GM23338 (cell line): ENCODE data around the gene BLZF1. TPM values are rescaled to one million over a fixed set of nuclear protein-coding genes. Genes with fewer than 3 reads are reported as not detected.
A peak's percentile ranks its signal among the peaks of the same experiment; 100 is the strongest.

ENCODE experiments used
- ATAC-seq: fragments of 200-7000 bp; cut with Tn5 transposase; 3 replicates; pipeline ENCODE4 v1.9.1; 2020
- DNase-seq: peaks from one replicate; pipeline ENCODE4 v3.0.0-alpha.2; 2015; ENCODE audit warnings: low spot score
- H2AFZ ChIP-seq: fragments of 200-600 bp; sonication (generic); 2 replicates; pipeline ENCODE4 v1.8.0; 2016; ENCODE audit warnings: antibody characterized with exemption, mild to moderate bottlenecking, moderate library complexity
- H3F3A ChIP-seq: fragments of 200-600 bp; sonication (generic); replicated peaks from 2 replicates; pipeline ENCODE4 v1.8.0; 2017; ENCODE audit warnings: antibody characterized with exemption, mixed run types, low read depth
- H3K27ac ChIP-seq: fragments of 200-600 bp; sonication (generic); 2 replicates; pipeline ENCODE4 v1.6.1; 2016; ENCODE audit warnings: low read depth
- H3K27me3 ChIP-seq: fragments of 200-600 bp; sonication (generic); 2 replicates; pipeline ENCODE4 v1.8.0; 2016; ENCODE audit warnings: mild to moderate bottlenecking, mixed run types, moderate library complexity; ENCODE audit not compliant: insufficient read depth
- H3K36me3 ChIP-seq: fragments of 200-600 bp; sonication (generic); 2 replicates; pipeline ENCODE4 v1.8.0; 2016; ENCODE audit warnings: mild to moderate bottlenecking; ENCODE audit not compliant: insufficient read depth
- H3K4me1 ChIP-seq: fragments of 200-600 bp; sonication (generic); 2 replicates; pipeline ENCODE4 v1.8.0; 2016; ENCODE audit warnings: mild to moderate bottlenecking, moderate library complexity; ENCODE audit not compliant: insufficient read depth
- H3K4me2 ChIP-seq: fragments of 200-600 bp; sonication (generic); 2 replicates; pipeline ENCODE4 v1.7.1; 2017; ENCODE audit warnings: mixed run types
- H3K4me3 ChIP-seq: fragments of 200-600 bp; sonication (generic); 2 replicates; pipeline ENCODE4 v1.6.1; 2016; ENCODE audit warnings: mixed run types
- H3K79me2 ChIP-seq: fragments of 200-600 bp; sonication (generic); replicated peaks from 2 replicates; pipeline ENCODE4 v1.8.0; 2017; ENCODE audit warnings: mild to moderate bottlenecking; ENCODE audit not compliant: insufficient read depth
- H3K9me2 ChIP-seq: fragments of 200-600 bp; sonication (generic); 2 replicates; pipeline ENCODE4 v1.8.0; 2017; ENCODE audit not compliant: insufficient read depth
- H4K20me1 ChIP-seq: fragments of 200-600 bp; sonication (generic); replicated peaks from 2 replicates; pipeline ENCODE4 v1.8.0; 2017; ENCODE audit warnings: mild to moderate bottlenecking; ENCODE audit not compliant: insufficient read depth
- H3K27ac Mint-ChIP-seq: 2 replicates; pipeline ENCODE4 v1.8.0; 2020; ENCODE audit warnings: inconsistent platforms, mild to moderate bottlenecking, moderate library complexity, mixed read lengths
- H3K27me3 Mint-ChIP-seq: 3 replicates; pipeline ENCODE4 v1.8.0; 2022; ENCODE audit warnings: low read depth, mild to moderate bottlenecking, moderate library complexity, mixed read lengths, inconsistent platforms; ENCODE audit not compliant: insufficient read depth, poor library complexity
- H3K36me3 Mint-ChIP-seq: 3 replicates; pipeline ENCODE4 v1.8.0; 2021; ENCODE audit warnings: low read depth, mild to moderate bottlenecking, inconsistent platforms, moderate library complexity, mixed read lengths
- H3K4me1 Mint-ChIP-seq: 3 replicates; pipeline ENCODE4 v1.8.0; 2020; ENCODE audit warnings: mild to moderate bottlenecking, inconsistent platforms, mixed read lengths
- H3K4me3 Mint-ChIP-seq: 3 replicates; pipeline ENCODE4 v1.8.0; 2021; ENCODE audit warnings: moderate library complexity, mild to moderate bottlenecking, inconsistent platforms, mixed read lengths
- H3K9me3 Mint-ChIP-seq: 3 replicates; pipeline ENCODE4 v1.8.0; 2020; ENCODE audit warnings: moderate library complexity, mild to moderate bottlenecking, inconsistent platforms, mixed read lengths
- CREB1 ChIP-seq: fragments of 250-450 bp; sonication (Bioruptor Pico); IDR thresholded peaks from 2 replicates; pipeline ENCODE4 v1.5.0; 2020; ENCODE audit warnings: low read depth, mild to moderate bottlenecking, moderate library complexity
- EZH2 ChIP-seq: fragments of 200-600 bp; sonication (generic); IDR thresholded peaks from one replicate; pipeline ENCODE4 v1.8.0; 2017; ENCODE audit warnings: antibody characterized with exemption, mild to moderate bottlenecking, low read depth; ENCODE audit not compliant: unreplicated experiment
- EZH2phosphoT487 ChIP-seq: fragments of 200-600 bp; sonication (generic); IDR thresholded peaks from one replicate; pipeline ENCODE4 v1.8.1; 2018; ENCODE audit warnings: antibody characterized with exemption; ENCODE audit not compliant: unreplicated experiment
- JUNB ChIP-seq: IDR thresholded peaks from one replicate; pipeline ENCODE4 v1.6.1; 2016; ENCODE audit warnings: antibody characterized with exemption; ENCODE audit not compliant: unreplicated experiment
- NANOG ChIP-seq: IDR thresholded peaks from 2 replicates; pipeline ENCODE4 v1.6.1; 2016; ENCODE audit warnings: antibody characterized with exemption, borderline replicate concordance
- POLR2AphosphoS5 ChIP-seq: IDR thresholded peaks from 2 replicates; pipeline ENCODE4 v1.6.1; 2016; ENCODE audit warnings: antibody characterized with exemption, low read depth
- ZNF114 ChIP-seq: fragments of 250-450 bp; sonication (Bioruptor Pico); IDR thresholded peaks from 2 replicates; pipeline ENCODE4 v1.5.0; 2020; ENCODE audit warnings: mild to moderate bottlenecking, moderate library complexity
- ZNF331 ChIP-seq: fragments of 250-450 bp; sonication (Bioruptor Pico); IDR thresholded peaks from 2 replicates; pipeline ENCODE4 v1.5.0; 2020; ENCODE audit warnings: low read depth, mild to moderate bottlenecking, moderate library complexity
- polyA plus RNA-seq: library from polyadenylated mRNA; unstranded; fragments of >200 nt; fragmentation: Nextera tagmentation; extraction: Ambion mirVana; gene quantifications from 2 replicates; pipeline ENCODE4 v1.2.1, GENCODE V29; 2016
- total RNA-seq: library from RNA; depleted of rRNA; stranded (reverse); fragments of >200 nt; shearing (Covaris generic); gene quantifications from 2 replicates; pipeline ENCODE4 v1.2.3, GENCODE V29; 2014
- TF ChIP-seq, protein P1 (sequence below): IDR thresholded peaks from one replicate; pipeline ENCODE4 v1.6.1; 2018; ENCODE audit warnings: antibody characterized with exemption; ENCODE audit not compliant: unreplicated experiment
- TF ChIP-seq, protein P2 (sequence below): fragments of 250-450 bp; sonication (Bioruptor Pico); IDR thresholded peaks from 2 replicates; pipeline ENCODE4 v1.5.0; 2020; ENCODE audit warnings: mild to moderate bottlenecking, moderate library complexity
- TF ChIP-seq, protein P3 (sequence below), 2 experiments: fragments of 200-600 bp in 1 of 2; sonication (generic) in 1 of 2; conservative IDR thresholded peaks; 2 replicates each; pipeline versions ENCODE4 v1.5.1 to v1.6.1; 2016 to 2017; ENCODE audit warnings: antibody characterized with exemption in 2 of 2, low read depth in 2 of 2, mild to moderate bottlenecking in 2 of 2, moderate library complexity in 1 of 2
- TF ChIP-seq, protein P4 (sequence below): IDR thresholded peaks from 2 replicates; pipeline ENCODE4 v1.6.1; 2016; ENCODE audit warnings: antibody characterized with exemption

The BLZF1 gene
- total and polyA plus RNA-seq, 2 experiments from 2014 or later = 9.5 to 14.5 TPM

DNA sequence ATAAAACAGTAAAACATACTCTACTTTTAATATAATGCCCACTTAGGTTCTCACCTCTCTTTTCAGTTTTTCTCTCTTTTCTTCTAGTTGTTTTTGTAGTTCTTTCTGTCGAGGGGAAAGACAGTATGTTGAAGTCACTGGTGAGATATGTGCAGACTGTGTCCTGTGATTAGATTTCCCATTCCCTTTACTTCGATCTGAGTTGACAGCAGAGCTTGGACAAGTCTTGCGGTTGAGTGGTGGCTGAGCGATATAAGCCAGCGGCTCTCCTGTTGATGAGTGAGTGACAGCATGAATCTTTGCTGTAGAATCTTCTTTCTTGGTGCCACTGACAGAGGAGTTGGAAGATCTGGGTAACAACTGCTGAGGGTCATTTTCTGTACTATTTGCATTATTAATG lies 53.3 kb downstream of the BLZF1 start (continued):
- TF ChIP-seq, protein P1, sequence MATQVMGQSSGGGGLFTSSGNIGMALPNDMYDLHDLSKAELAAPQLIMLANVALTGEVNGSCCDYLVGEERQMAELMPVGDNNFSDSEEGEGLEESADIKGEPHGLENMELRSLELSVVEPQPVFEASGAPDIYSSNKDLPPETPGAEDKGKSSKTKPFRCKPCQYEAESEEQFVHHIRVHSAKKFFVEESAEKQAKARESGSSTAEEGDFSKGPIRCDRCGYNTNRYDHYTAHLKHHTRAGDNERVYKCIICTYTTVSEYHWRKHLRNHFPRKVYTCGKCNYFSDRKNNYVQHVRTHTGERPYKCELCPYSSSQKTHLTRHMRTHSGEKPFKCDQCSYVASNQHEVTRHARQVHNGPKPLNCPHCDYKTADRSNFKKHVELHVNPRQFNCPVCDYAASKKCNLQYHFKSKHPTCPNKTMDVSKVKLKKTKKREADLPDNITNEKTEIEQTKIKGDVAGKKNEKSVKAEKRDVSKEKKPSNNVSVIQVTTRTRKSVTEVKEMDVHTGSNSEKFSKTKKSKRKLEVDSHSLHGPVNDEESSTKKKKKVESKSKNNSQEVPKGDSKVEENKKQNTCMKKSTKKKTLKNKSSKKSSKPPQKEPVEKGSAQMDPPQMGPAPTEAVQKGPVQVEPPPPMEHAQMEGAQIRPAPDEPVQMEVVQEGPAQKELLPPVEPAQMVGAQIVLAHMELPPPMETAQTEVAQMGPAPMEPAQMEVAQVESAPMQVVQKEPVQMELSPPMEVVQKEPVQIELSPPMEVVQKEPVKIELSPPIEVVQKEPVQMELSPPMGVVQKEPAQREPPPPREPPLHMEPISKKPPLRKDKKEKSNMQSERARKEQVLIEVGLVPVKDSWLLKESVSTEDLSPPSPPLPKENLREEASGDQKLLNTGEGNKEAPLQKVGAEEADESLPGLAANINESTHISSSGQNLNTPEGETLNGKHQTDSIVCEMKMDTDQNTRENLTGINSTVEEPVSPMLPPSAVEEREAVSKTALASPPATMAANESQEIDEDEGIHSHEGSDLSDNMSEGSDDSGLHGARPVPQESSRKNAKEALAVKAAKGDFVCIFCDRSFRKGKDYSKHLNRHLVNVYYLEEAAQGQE = no peak
- no peak for TF ChIP-seq POLR2AphosphoS5

DNA sequence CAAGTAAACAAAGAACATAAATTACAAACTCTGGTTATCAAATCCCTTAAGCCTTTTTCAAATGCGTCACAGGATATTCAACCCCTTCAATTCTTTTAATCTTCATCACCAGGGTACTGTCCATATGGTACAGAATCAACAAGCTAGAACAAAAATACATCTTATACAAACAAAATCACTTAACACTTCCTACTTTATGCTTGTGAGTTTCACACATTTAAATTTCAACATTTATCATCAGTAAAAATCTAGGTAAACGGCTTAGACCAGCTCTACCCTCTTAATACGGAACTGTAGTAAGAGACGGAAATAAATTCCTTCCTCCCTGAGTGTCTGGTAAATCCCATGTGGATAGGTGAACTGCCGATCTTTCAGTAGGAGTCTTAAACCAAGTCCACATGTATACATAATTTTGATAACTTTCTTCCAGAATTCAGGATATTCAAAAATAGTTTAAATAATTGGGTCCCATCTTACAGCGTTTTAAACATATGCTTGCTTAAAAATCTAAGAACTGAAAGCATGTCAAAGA lies 58.2 kb downstream of the BLZF1 start:
- Histone ChIP-seq H3K9me2 (no peaks in the 10 kb centered on the region), H3K27me3 (peaks cover 23% of the 10 kb centered on the region), H3F3A (no peaks in the 10 kb centered on the region), H4K20me1 (no peaks in the 10 kb centered on the region), H3K4me2 (peak overlapping the region; percentile 79), H3K27ac (no peak overlapping the region), H3K4me1 (peaks cover 4% of the 10 kb centered on the region), H3K36me3 (no peaks in the 10 kb centered on the region), H3K4me3 (peak overlapping the region; percentile 59; the same call in 1 of the 2 replicates), H3K79me2 (no peaks in the 10 kb centered on the region), H2AFZ (no peak overlapping the region)
- H3K4me3 Mint-ChIP-seq = peak overlapping the region; percentile 98
- ATAC-seq = no peak
- H3K4me1 Mint-ChIP-seq = peaks cover 10% of the 10 kb centered on the region; the same call in 2 of the 3 replicates
- H3K27ac Mint-ChIP-seq = no peak overlapping the region
- no peaks in the 10 kb centered on the region for H3K9me3 Mint-ChIP-seq
- no peaks in the 10 kb centered on the region for H3K36me3 Mint-ChIP-seq
- DNase-seq = no peak
- peaks cover 4% of the 10 kb centered on the region for H3K27me3 Mint-ChIP-seq
- TF ChIP-seq, protein P2, sequence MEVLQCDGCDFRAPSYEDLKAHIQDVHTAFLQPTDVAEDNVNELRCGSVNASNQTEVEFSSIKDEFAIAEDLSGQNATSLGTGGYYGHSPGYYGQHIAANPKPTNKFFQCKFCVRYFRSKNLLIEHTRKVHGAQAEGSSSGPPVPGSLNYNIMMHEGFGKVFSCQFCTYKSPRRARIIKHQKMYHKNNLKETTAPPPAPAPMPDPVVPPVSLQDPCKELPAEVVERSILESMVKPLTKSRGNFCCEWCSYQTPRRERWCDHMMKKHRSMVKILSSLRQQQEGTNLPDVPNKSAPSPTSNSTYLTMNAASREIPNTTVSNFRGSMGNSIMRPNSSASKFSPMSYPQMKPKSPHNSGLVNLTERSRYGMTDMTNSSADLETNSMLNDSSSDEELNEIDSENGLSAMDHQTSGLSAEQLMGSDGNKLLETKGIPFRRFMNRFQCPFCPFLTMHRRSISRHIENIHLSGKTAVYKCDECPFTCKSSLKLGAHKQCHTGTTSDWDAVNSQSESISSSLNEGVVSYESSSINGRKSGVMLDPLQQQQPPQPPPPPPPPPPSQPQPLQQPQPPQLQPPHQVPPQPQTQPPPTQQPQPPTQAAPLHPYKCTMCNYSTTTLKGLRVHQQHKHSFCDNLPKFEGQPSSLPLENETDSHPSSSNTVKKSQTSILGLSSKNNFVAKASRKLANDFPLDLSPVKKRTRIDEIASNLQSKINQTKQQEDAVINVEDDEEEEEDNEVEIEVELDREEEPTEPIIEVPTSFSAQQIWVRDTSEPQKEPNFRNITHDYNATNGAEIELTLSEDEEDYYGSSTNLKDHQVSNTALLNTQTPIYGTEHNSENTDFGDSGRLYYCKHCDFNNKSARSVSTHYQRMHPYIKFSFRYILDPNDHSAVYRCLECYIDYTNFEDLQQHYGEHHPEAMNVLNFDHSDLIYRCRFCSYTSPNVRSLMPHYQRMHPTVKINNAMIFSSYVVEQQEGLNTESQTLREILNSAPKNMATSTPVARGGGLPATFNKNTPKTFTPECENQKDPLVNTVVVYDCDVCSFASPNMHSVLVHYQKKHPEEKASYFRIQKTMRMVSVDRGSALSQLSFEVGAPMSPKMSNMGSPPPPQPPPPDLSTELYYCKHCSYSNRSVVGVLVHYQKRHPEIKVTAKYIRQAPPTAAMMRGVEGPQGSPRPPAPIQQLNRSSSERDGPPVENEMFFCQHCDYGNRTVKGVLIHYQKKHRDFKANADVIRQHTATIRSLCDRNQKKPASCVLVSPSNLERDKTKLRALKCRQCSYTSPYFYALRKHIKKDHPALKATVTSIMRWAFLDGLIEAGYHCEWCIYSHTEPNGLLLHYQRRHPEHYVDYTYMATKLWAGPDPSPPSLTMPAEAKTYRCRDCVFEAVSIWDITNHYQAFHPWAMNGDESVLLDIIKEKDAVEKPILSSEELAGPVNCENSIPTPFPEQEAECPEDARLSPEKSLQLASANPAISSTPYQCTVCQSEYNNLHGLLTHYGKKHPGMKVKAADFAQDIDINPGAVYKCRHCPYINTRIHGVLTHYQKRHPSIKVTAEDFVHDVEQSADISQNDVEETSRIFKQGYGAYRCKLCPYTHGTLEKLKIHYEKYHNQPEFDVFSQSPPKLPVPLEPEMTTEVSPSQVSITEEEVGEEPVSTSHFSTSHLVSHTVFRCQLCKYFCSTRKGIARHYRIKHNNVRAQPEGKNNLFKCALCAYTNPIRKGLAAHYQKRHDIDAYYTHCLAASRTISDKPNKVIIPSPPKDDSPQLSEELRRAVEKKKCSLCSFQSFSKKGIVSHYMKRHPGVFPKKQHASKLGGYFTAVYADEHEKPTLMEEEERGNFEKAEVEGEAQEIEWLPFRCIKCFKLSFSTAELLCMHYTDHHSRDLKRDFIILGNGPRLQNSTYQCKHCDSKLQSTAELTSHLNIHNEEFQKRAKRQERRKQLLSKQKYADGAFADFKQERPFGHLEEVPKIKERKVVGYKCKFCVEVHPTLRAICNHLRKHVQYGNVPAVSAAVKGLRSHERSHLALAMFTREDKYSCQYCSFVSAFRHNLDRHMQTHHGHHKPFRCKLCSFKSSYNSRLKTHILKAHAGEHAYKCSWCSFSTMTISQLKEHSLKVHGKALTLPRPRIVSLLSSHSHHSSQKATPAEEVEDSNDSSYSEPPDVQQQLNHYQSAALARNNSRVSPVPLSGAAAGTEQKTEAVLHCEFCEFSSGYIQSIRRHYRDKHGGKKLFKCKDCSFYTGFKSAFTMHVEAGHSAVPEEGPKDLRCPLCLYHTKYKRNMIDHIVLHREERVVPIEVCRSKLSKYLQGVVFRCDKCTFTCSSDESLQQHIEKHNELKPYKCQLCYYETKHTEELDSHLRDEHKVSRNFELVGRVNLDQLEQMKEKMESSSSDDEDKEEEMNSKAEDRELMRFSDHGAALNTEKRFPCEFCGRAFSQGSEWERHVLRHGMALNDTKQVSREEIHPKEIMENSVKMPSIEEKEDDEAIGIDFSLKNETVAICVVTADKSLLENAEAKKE (CRISPR knock-in tag) = no peak
- TF ChIP-seq POLR2AphosphoS5 = no peak
- TF ChIP-seq CREB1 (CRISPR knock-in tag) = no peak
- TF ChIP-seq EZH2 = no peak
- TF ChIP-seq ZNF114 (CRISPR knock-in tag) = no peak
- TF ChIP-seq, protein P3, sequence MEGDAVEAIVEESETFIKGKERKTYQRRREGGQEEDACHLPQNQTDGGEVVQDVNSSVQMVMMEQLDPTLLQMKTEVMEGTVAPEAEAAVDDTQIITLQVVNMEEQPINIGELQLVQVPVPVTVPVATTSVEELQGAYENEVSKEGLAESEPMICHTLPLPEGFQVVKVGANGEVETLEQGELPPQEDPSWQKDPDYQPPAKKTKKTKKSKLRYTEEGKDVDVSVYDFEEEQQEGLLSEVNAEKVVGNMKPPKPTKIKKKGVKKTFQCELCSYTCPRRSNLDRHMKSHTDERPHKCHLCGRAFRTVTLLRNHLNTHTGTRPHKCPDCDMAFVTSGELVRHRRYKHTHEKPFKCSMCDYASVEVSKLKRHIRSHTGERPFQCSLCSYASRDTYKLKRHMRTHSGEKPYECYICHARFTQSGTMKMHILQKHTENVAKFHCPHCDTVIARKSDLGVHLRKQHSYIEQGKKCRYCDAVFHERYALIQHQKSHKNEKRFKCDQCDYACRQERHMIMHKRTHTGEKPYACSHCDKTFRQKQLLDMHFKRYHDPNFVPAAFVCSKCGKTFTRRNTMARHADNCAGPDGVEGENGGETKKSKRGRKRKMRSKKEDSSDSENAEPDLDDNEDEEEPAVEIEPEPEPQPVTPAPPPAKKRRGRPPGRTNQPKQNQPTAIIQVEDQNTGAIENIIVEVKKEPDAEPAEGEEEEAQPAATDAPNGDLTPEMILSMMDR (conservative IDR thresholded peaks at IDR 0.05; ENCODE audit: low read depth in 2 of 2) = no peak
- TF ChIP-seq, protein P4, sequence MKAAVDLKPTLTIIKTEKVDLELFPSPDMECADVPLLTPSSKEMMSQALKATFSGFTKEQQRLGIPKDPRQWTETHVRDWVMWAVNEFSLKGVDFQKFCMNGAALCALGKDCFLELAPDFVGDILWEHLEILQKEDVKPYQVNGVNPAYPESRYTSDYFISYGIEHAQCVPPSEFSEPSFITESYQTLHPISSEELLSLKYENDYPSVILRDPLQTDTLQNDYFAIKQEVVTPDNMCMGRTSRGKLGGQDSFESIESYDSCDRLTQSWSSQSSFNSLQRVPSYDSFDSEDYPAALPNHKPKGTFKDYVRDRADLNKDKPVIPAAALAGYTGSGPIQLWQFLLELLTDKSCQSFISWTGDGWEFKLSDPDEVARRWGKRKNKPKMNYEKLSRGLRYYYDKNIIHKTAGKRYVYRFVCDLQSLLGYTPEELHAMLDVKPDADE = no peak
- no peak for TF ChIP-seq NANOG
- TF ChIP-seq ZNF331 (CRISPR knock-in tag) = no peak
- TF ChIP-seq EZH2phosphoT487 = no peak
- TF ChIP-seq JUNB = no peak
